Skeletal muscle cell (primary cell): ENCODE measurements around the gene PRLR.
"Not testable (repeated sequence)": the region's sequence is repeated elsewhere in the genome, so short reads cannot be mapped to it uniquely, and the experiment has no call there.

Source experiments
- DNase-seq: peaks from one replicate; pipeline ENCODE4 v3.0.0-alpha.2; 2010; ENCODE audit warnings: low read depth
- H3K4me3 ChIP-seq: 2 replicates; pipeline ENCODE4 v1.5.1; 2011; ENCODE audit warnings: low read depth, mild to moderate bottlenecking, control low read depth, low read length, moderate library complexity

The PRLR gene

DNA sequence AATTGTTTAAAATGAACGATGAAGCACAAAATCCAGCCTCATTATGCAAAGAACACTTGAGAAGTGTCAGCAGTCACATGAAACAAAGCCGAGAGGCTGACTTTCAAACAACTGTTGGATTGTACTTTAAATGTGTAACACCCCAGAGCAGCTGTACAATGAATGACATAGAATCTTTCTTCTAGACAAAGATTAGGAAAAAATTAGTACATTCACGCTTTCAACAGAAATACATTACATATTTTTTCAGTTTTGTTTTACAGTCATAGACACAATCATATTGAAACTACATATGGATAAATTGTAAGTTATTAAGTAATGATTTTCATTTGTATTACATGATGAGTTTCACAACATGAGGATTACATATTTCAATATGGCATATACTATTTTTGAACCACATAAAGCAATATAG lies 171.9 kb downstream of the PRLR start:
- DNase-seq = no peak
- no peak overlapping the region for H3K4me3 ChIP-seq

GRCh38 chr5:35056686-35057085 lies 173.6 kb downstream of the PRLR start:
- no peak overlapping the region for H3K4me3 ChIP-seq
- no peak for DNase-seq

DNA sequence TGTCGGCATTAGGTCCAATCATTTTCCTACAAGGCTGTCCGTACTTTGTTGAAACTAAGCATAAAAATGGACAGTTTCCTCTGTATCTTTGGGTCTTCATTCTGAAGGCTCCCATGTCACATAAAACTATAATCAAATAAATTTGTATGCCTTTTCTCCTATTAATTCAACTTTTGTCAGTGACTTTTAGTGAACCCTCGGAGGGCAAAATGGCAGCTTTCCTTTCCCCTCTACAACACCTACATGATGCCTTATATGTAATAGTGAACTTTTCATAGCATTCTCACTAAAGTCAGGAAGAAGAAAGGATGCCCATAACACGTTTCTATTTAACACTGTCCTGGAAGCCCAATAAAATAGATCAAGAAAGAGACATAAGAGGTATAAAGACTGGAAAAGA lies 177.4 kb downstream of the PRLR start:
- no peak overlapping the region for H3K4me3 ChIP-seq
- no peak for DNase-seq

DNA sequence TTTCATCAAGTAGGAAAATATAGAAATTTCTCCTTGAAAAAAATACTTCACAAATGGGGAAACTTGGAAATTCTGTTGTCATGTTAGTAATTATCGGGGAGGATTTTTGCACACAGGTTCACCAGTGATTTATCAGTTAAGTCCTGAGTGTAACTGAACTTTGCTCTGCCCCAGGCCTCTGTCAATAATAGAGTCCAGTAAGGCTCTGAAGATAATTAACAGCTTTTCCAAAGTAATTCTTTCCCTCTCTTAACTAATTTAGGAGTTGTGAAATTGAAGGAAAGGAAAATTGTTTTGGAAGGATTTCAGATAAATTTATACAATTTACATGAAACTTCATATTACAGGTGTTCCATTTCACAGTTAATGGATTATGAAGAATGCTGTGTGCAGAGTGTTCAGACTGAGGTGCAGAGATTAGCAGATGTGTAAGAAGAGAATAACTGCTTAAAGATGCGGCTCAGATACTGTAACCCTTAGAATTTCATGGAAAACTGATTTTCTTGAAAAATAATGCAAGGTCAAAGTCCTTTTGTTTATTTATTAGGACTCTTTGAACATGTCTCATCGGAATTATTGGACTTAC lies 179.7 kb downstream of the PRLR start:
- DNase-seq = no peak
- no peak overlapping the region for H3K4me3 ChIP-seq

DNA sequence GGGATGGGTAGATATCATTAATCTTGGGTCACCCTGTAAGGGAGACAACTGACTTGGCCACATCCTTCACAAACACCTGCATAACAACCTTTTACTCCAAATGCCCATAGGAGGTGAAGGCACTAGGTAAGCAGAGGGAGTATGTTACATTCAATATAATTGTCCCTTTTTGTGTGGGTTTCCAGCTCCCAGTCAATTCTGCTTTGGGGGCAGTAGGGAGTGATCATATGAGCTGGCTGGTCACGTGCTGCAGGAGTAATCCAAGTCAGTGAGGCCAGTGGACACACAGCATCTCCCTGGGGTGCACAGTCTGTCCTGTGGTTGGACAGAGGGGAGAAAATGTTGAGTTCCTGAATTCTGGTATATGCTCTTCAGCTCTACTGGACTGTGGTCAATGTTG lies 181.4 kb downstream of the PRLR start:
- DNase-seq = no peak
- no peak overlapping the region for H3K4me3 ChIP-seq

DNA sequence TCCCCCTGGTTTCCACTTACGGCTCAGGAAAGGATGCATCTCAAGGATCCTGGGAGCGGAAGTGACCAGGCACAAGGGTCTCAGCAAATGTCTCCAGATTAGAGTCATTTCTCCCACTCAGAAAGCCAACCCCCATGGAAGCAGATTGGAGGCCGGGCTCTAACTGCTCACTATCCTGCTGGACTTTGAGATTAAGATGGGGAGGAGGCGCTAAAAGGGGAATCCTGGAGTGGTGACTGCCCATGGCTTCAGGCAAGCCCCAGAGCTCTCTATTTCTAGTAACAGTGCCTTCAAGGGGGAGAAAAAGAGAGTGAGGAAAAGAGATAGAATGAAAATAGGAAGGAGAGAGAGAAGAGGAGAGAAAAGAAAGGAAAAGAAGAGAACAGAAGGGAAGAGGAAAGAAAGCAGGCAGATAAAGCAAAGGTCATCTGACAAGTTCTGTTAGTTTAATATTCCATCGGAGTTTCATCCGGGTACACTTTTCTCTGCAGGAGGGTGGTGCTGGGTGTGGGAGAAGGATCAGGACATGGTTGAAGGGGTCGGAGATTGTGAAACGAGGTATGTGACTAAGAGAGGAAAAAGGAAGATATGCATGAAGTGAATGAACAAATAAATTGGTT lies 182.4 kb downstream of the PRLR start, which contains the start of gene AGXT2:
Gene AGXT2, minus strand, starts transcription at position 165 of the 620 bp plus-strand sequence. Its CDS starts 57 bp downstream, at position 108.
- no peak for DNase-seq
- no peak within 1 kb of the TSS for H3K4me3 ChIP-seq

GRCh38 chr5:35046774-35047173 lies 183.5 kb downstream of the PRLR start:
- peak; percentile 98 for DNase-seq
- H3K4me3 ChIP-seq = no peak overlapping the region

- no peak overlapping the region for H3K4me3 ChIP-seq
- DNase-seq = no peak
Observed at GRCh38 chr5:35045280-35045679, 185.0 kb downstream of the PRLR start.

- DNase-seq = no peak
Observed at GRCh38 chr5:35044649-35045048, 185.6 kb downstream of the PRLR start.

DNA sequence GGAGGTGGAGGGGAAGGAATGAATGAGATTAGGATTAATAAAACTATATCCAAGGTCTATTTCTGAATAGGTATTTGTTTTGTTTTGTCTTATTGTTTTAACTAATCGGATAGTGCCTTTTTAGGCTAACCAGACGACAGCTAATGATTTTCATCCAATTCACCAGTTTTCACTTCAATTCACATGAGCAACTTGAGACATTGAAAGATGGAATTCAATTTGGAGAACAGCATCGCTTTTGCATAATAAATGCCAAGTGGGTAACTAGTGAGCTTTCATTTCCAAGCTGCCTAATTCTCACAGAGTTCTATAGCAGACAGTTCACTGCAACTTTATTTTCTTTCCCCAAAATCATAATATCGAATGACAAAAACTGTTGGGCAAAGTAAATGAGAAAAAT lies 187.5 kb downstream of the PRLR start:
- DNase-seq = no peak
- no peak overlapping the region for H3K4me3 ChIP-seq

More at GRCh38 chr5:35044649-35045048, 185.6 kb downstream of the PRLR start:
- H3K4me3 ChIP-seq = no peak overlapping the region

DNA sequence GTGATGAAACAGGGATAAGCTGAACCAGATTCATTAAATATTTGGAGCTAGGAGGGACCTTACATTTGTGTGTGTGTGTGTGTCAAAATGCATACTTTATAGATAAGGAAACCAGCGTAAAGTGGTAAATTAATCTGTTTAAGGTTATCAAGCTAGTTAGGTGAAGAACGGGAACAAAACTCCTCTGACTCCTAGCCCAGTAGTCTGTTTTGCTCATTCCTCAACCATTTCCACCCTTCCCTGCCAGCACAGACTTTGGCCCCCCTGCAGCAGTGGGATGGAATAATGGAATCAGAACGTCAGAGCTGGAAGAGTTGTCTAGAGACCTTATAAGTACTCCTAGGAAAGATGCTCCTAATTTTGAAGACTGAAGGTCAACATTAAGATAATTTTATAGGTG lies 189.0 kb downstream of the PRLR start:
- no peak for DNase-seq
- H3K4me3 ChIP-seq = no peak overlapping the region

- no peak for DNase-seq
Observed at GRCh38 chr5:35038891-35039290, 191.4 kb downstream of the PRLR start.

DNA sequence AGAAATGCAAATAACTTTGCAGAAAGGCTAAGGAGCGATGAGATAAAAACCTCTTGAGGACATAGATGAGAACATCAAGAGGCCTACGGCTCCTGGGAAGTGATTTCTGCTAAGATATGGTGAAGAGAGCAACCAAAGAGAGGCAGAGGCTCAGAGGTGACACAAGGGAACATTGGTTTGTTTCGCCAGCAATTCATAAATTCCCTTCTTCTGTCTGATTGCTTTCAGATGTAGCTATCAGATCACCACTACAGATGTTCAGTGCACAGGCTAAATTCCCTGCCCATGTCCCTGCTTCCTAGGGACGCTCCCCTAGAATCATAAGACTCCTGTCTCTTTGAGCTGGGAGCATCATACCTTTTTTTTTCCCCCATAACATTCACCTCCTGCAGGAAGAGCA lies 193.8 kb downstream of the PRLR start:
- no peak for DNase-seq
- no peak overlapping the region for H3K4me3 ChIP-seq

More at GRCh38 chr5:35038891-35039290, 191.4 kb downstream of the PRLR start:
- no peak overlapping the region for H3K4me3 ChIP-seq

- not testable (repeated sequence) for H3K4me3 ChIP-seq, DNase-seq
Observed at GRCh38 chr5:35035929-35036328, 194.4 kb downstream of the PRLR start.

DNA sequence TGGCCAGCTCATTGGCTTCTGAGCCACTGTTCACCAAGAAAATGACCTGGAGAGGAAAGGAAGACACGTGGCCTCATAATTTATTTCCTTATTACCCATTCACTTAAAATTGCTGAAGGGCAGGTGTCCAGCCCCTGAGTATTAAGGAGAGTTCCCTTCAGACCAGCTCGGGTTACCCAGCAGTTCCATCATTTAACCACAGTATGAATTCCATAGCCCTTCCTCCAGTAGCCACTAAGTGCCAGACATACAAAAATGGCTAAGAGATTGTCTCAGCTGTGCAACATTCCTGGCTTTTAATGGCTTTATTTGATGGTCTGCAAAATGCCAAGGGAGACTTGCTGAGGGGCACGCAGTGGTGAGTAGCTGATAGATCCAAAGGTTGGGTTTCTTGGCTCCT lies 195.0 kb downstream of the PRLR start:
- DNase-seq = peak; percentile 38
- H3K4me3 ChIP-seq = no peak overlapping the region

GRCh38 chr5:35032356-35032755 lies 197.9 kb downstream of the PRLR start:
- no peak overlapping the region for H3K4me3 ChIP-seq
- no peak for DNase-seq

DNA sequence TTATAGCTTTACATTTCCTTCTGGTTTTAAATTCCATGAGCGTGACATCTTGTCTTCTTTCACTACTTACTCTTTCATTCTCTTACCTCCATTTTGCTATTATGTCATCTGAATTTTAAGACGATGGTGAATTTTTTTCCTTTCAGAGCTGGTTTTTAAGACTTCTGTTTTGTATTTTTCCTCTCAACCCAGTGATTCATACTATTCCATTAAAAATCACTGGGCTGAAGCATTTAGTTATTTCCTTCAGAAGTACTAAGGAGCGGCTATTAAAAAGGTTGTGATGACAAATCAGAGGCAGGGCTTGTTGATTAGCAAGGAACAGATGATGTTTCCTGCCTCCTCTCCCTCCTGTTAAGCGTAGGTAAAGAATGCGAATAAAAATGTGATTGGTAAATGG lies 199.0 kb downstream of the PRLR start:
- H3K4me3 ChIP-seq = no peak overlapping the region
- no peak for DNase-seq

DNA sequence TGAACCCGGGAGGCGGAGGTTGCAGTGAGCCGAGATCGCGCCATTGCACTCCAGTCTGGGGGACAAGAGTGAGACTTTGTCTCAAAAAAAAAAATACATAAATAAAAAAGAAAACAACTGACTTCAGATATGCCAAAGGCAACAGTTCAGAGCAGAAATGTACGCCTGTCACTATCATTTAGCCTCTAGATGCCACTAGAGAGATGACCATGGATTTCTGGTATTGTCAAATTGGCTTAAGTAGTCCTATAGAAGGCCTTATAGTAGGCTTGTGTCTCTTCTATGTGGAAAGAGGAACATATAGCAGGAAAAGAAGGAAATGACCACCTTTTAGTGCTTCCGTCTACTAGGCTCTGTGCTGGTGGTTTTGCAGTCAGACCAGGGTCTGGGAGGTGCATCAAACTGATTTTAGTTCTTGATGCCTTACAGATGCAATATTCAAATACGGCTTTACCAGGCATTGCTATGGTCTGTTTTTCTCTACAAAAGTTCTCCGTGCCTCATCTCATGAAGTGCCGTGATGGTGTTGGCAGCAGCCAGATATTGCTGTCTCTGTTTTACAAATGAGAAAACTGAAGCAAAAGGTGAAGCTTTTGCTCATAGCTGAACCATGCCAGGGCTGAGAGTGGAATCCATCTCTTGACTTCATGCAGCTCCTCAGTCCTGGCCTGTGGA lies 199.7 kb downstream of the PRLR start:
- no peak for DNase-seq
- H3K4me3 ChIP-seq = no peak overlapping the region

GRCh38 chr5:35029333-35029732 lies 201.0 kb downstream of the PRLR start:
- no peak overlapping the region for H3K4me3 ChIP-seq
- DNase-seq = peak; percentile 90

GRCh38 chr5:35026941-35027340 lies 203.3 kb downstream of the PRLR start:
- no peak overlapping the region for H3K4me3 ChIP-seq
- DNase-seq = no peak
